Neural progenitor cell (in vitro differentiated cells): ENCODE measurements around the gene E2F6.

Experiments used
- EZH2 ChIP-seq: fragments of 200-600 bp; sonication (generic); IDR thresholded peaks from 2 replicates; pipeline ENCODE4 v1.6.1; 2017; ENCODE audit warnings: antibody characterized with exemption, mild to moderate bottlenecking, moderate library complexity
- TF ChIP-seq, protein P1 (sequence below): fragments of 200-600 bp; sonication (generic); IDR thresholded peaks from 2 replicates; pipeline ENCODE4 v1.5.1; 2017; ENCODE audit warnings: antibody characterized with exemption, mild to moderate bottlenecking

GRCh38 chr2:11444737-11445136 is 21.2 kb downstream of the E2F6 start:
- TF ChIP-seq, protein P1, sequence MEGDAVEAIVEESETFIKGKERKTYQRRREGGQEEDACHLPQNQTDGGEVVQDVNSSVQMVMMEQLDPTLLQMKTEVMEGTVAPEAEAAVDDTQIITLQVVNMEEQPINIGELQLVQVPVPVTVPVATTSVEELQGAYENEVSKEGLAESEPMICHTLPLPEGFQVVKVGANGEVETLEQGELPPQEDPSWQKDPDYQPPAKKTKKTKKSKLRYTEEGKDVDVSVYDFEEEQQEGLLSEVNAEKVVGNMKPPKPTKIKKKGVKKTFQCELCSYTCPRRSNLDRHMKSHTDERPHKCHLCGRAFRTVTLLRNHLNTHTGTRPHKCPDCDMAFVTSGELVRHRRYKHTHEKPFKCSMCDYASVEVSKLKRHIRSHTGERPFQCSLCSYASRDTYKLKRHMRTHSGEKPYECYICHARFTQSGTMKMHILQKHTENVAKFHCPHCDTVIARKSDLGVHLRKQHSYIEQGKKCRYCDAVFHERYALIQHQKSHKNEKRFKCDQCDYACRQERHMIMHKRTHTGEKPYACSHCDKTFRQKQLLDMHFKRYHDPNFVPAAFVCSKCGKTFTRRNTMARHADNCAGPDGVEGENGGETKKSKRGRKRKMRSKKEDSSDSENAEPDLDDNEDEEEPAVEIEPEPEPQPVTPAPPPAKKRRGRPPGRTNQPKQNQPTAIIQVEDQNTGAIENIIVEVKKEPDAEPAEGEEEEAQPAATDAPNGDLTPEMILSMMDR, result no peak
- TF ChIP-seq EZH2, result no peak
